ENCODE results near the gene ADARB1.

ADARB1 gene

GRCh38 chr21:45167796-45168222 is 93.4 kb downstream of the ADARB1 start:
- TF ChIP-seq ZNF565 (CRISPR knock-in tag; conservative IDR thresholded peaks at IDR 0.05; ENCODE audit: low read depth) (no peak), OSR1 (CRISPR knock-in tag; IDR thresholded peaks at IDR 0.05) (no peak), ZFP3 (CRISPR knock-in tag; IDR thresholded peaks at IDR 0.05) (no peak), ESRRG (CRISPR knock-in tag; IDR thresholded peaks at IDR 0.05) (no peak), TOX (CRISPR knock-in tag; IDR thresholded peaks at IDR 0.05; ENCODE audit: borderline replicate concordance) (no peak), PATZ1 (CRISPR knock-in tag; IDR thresholded peaks at IDR 0.05; ENCODE audit: borderline replicate concordance) (no peak)
- TF ChIP-seq, protein P1, sequence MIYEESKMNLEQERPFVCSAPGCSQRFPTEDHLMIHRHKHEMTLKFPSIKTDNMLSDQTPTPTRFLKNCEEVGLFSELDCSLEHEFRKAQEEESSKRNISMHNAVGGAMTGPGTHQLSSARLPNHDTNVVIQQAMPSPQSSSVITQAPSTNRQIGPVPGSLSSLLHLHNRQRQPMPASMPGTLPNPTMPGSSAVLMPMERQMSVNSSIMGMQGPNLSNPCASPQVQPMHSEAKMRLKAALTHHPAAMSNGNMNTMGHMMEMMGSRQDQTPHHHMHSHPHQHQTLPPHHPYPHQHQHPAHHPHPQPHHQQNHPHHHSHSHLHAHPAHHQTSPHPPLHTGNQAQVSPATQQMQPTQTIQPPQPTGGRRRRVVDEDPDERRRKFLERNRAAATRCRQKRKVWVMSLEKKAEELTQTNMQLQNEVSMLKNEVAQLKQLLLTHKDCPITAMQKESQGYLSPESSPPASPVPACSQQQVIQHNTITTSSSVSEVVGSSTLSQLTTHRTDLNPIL (CRISPR knock-in tag; IDR thresholded peaks at IDR 0.05; ENCODE audit: low read depth) = no peak
- peak; percentile 55 for ATAC-seq

DNA sequence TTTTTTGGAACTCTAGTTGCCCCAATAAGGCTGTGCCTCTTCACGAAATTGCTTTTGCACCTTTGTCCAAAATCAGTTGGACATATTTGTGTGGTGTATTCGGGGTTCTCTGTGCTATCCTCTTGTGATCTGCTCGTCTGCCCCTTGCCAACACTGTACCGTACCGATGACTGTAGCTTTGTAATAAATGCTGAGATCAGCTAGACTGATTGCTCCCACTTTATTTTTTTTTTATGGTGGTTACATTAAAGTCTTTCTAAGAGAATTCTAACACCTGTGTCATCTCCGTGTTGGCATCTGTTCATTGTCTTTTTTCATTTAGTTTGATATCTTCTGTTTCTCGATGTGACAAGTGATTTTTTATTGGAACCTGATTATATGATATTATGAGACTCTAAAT is 94.1 kb downstream of the ADARB1 start:
- TF ChIP-seq ZFP3 (CRISPR knock-in tag; IDR thresholded peaks at IDR 0.05) (no peak), SNAI2 (CRISPR knock-in tag; IDR thresholded peaks at IDR 0.05) (no peak)
- no peak for ATAC-seq

DNA sequence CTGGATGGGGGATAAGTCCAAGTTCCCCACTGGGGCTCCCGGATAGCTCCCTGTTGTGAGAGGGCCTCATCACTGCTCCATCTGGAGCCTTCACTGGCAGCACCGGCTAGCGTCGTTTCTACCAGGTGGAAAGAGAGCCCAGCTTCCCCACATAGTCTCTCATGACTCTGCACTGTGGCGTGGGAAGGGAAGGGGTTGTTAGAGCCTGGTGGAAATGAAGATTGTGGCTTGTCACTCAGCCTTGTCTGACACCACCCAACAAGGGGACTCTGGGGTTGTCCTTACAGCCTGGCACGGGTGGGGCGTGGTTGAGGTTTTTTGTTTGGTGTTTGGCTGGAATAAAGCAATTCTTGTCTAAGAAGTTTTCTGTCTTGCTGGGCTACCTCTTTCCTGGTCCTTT is 94.6 kb downstream of the ADARB1 start:
- ATAC-seq = no peak
- TF ChIP-seq PPARA (CRISPR knock-in tag; IDR thresholded peaks at IDR 0.05; ENCODE audit: borderline replicate concordance) (no peak), PATZ1 (CRISPR knock-in tag; IDR thresholded peaks at IDR 0.05; ENCODE audit: borderline replicate concordance) (no peak), ZFP3 (CRISPR knock-in tag; IDR thresholded peaks at IDR 0.05) (no peak), ZNF8 (CRISPR knock-in tag; IDR thresholded peaks at IDR 0.05) (no peak), CSDC2 (CRISPR knock-in tag; IDR thresholded peaks at IDR 0.05) (no peak), CSRNP3 (CRISPR knock-in tag; IDR thresholded peaks at IDR 0.05) (no peak), ZFP30 (CRISPR knock-in tag; IDR thresholded peaks at IDR 0.05) (no peak), SNAI2 (CRISPR knock-in tag; IDR thresholded peaks at IDR 0.05) (no peak), ESRRG (CRISPR knock-in tag; IDR thresholded peaks at IDR 0.05) (no peak), ISL1 (CRISPR knock-in tag; IDR thresholded peaks at IDR 0.05) (no peak), ZC3H10 (CRISPR knock-in tag; IDR thresholded peaks at IDR 0.05) (no peak), TOX (CRISPR knock-in tag; IDR thresholded peaks at IDR 0.05; ENCODE audit: borderline replicate concordance) (no peak)
- TF ChIP-seq, protein P2, sequence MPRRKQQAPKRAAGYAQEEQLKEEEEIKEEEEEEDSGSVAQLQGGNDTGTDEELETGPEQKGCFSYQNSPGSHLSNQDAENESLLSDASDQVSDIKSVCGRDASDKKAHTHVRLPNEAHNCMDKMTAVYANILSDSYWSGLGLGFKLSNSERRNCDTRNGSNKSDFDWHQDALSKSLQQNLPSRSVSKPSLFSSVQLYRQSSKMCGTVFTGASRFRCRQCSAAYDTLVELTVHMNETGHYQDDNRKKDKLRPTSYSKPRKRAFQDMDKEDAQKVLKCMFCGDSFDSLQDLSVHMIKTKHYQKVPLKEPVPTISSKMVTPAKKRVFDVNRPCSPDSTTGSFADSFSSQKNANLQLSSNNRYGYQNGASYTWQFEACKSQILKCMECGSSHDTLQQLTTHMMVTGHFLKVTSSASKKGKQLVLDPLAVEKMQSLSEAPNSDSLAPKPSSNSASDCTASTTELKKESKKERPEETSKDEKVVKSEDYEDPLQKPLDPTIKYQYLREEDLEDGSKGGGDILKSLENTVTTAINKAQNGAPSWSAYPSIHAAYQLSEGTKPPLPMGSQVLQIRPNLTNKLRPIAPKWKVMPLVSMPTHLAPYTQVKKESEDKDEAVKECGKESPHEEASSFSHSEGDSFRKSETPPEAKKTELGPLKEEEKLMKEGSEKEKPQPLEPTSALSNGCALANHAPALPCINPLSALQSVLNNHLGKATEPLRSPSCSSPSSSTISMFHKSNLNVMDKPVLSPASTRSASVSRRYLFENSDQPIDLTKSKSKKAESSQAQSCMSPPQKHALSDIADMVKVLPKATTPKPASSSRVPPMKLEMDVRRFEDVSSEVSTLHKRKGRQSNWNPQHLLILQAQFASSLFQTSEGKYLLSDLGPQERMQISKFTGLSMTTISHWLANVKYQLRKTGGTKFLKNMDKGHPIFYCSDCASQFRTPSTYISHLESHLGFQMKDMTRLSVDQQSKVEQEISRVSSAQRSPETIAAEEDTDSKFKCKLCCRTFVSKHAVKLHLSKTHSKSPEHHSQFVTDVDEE (CRISPR knock-in tag; IDR thresholded peaks at IDR 0.05) = no peak

GRCh38 chr21:45169682-45170081 is 95.3 kb downstream of the ADARB1 start:
- TF ChIP-seq RARB (CRISPR knock-in tag; IDR thresholded peaks at IDR 0.05) = no peak
- TF ChIP-seq TOX (CRISPR knock-in tag; IDR thresholded peaks at IDR 0.05; ENCODE audit: borderline replicate concordance) = no peak
- no peak for TF ChIP-seq ZFP3 (CRISPR knock-in tag; IDR thresholded peaks at IDR 0.05)
- no peak for TF ChIP-seq CSRNP3 (CRISPR knock-in tag; IDR thresholded peaks at IDR 0.05)
- no peak for TF ChIP-seq GLIS3 (CRISPR knock-in tag; IDR thresholded peaks at IDR 0.05)
- TF ChIP-seq ISL1 (CRISPR knock-in tag; IDR thresholded peaks at IDR 0.05) = no peak
- TF ChIP-seq ZNF8 (CRISPR knock-in tag; IDR thresholded peaks at IDR 0.05) = no peak
- TF ChIP-seq ZC3H10 (CRISPR knock-in tag; IDR thresholded peaks at IDR 0.05) = no peak
- TF ChIP-seq OSR1 (CRISPR knock-in tag; IDR thresholded peaks at IDR 0.05) = no peak
- no peak for ATAC-seq
